Sigmoid colon (tissue), 4 donors: ENCODE measurements around the gene MFSD2A.

Experiments used
- CTCF ChIP-seq, 4 experiments: fragments of 450-650 bp in 3 of 4; fragments of 200-600 bp in 1 of 4; IDR thresholded peaks; one replicate each; pipeline ENCODE4 v1.5.1; 2016 to 2019; ENCODE audit warnings: antibody characterized with exemption in 4 of 4, mild to moderate bottlenecking in 3 of 4, moderate library complexity in 2 of 4
- EP300 ChIP-seq, 4 donors: sonication (generic); formaldehyde crosslinking; IDR thresholded peaks; one replicate each; pipeline ENCODE4 v1.6.1; 2017; ENCODE audit warnings: antibody characterized with exemption in 4 of 4
- POLR2AphosphoS5 ChIP-seq, 4 donors: sonication (generic); formaldehyde crosslinking; IDR thresholded peaks; one replicate each; pipeline ENCODE4 v1.6.1; 2017; ENCODE audit warnings: antibody characterized with exemption in 4 of 4

DNA sequence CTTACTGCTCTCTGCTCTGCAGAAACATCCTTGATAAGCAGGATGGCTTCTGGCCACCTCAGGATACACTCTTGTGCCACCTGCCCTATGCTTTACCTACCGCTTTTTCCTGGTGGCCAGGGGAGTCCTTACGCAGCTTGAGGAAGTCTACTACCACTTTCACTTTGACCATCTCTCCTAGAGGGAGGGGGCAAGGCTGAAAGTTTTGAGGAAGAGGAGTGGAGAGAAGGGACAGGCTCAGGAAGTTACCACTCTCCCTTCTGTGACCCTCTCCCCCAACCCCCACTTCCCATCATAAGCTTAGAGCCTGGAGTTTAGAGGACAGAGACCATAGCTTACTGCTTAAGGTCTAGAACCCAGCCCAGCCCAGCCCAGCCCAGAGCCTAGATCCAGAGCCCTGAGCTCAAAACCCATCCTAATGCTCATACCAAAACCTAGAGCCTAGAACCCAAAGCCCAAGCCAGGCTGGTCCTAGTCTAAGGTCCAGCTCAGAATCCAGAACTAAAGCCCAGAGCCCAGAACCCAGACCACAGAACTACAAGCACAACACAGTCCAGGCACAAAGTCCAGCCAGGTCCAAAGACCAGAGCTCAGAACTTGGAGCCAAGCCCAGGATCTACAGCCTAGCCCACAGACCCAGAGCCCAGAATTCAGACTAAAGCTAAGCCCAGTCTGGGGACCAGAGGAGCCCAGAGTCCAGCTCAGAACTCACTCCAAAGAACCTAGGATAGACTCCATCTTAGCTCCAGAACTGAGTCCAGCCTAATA, 18.0 kb upstream of the MFSD2A start:
- TF ChIP-seq EP300 (IDR thresholded peaks at IDR 0.05) (no peak), CTCF (IDR thresholded peaks at IDR 0.05) (no peak), POLR2AphosphoS5 (IDR thresholded peaks at IDR 0.05) (no peak)
